Motor neuron (in vitro differentiated cells): ENCODE measurements around the gene TMEM273. TPM values are rescaled to one million over a fixed set of nuclear protein-coding genes. Genes with fewer than 3 reads are reported as not detected.

Experiments
- ATAC-seq, 8 experiments: fragments of 200-7000 bp; cut with Tn5 transposase; replicated peaks in 6 of 8; 2 replicates each; pipeline ENCODE4 v1.8.0; 2021; ENCODE audit warnings: mild to moderate bottlenecking in 8 of 8, moderate library complexity in 8 of 8
- H3K27ac ChIP-seq, 2 donors: fragments of 250-450 bp; sonication (Bioruptor Pico); 2 replicates each; pipeline ENCODE4 v1.9.0; 2021; ENCODE audit warnings: antibody characterized with exemption in 2 of 2, mild to moderate bottlenecking in 2 of 2, moderate library complexity in 1 of 2
- H3K4me1 ChIP-seq, 2 donors: fragments of 250-450 bp; sonication (Bioruptor Pico); replicated peaks in 1 of 2; 2 replicates each; pipeline ENCODE4 v1.6.1; 2021; ENCODE audit warnings: antibody characterized with exemption in 2 of 2, mild to moderate bottlenecking in 2 of 2, moderate library complexity in 1 of 2
- H3K4me3 ChIP-seq, 5 donors: fragments of 250-450 bp; sonication (Bioruptor Pico); 2 replicates each; pipeline ENCODE4 v1.9.0; 2021; ENCODE audit warnings: antibody characterized with exemption in 5 of 5, mild to moderate bottlenecking in 5 of 5, moderate library complexity in 4 of 5
- WGBS, 10 experiments: fragments of 450-650 bp; shearing (Covaris generic); methylation state at CpG; one replicate each; pipeline ENCODE4 v1.0.0; 2022; 5-methylcytosine and 5-hydroxymethylcytosine counted together
- in situ Hi-C, 9 experiments: fragments of 400-800 bp; cut with MboI; loops; one replicate each; pipeline ENCODE4 v1.15.0; 2021; ENCODE audit warnings: low sequenced_read_pairs in 9 of 9, low pct_unique_long_range_greater_than_20kb in 2 of 9; ENCODE audit not compliant: unreplicated experiment in 9 of 9
- total RNA-seq, 8 experiments: library from RNA; unstranded; fragments of 300-600 nt; gene quantifications; 2 replicates each; pipeline versions ENCODE4 v1.2.3 to v1.2.4, GENCODE V29; 2022

TMEM273 gene
- total RNA-seq, 8 experiments from 2014 or later: 0.25 to 0.71 (median 0.36) TPM; not detected in 4

DNA sequence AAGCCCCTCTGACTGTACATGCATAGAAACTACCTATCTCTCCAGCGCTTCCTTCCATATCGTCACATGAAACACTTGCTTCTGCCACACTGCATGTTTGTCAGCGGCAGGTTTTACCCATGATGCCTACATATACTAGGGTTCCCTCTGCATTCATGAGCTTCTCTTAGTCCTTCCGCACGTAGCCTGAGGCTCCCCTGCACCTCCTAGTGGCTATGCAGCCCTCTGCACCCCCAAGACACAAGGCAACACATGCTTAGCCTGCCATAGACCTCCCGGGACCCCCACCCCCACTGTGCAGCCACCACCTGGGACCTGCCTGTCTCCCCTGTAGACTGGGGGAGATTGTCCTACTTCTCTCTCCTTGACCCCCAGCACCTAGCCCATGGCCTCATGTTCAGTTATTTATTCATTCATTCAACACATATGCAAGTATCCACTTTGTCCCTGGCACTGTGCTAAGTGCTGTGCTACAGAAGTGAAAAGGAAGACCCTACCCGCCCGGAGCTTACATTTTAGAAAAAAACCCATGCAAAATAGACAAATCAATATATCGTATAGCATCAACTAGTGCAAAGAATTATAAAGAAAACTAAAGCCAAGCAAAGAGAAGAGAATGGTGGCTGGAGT lies 23.5 kb downstream of the TMEM273 start:
- H3K4me3 ChIP-seq: no peak overlapping the region
- ATAC-seq: peak in 6 of 8 experiments; percentile 22 to 86 (median 58)
- in situ Hi-C loops: loop anchor here in 2 of 9 experiments (25.0 kb wide), 3 partner anchors 177 to 502 kb away; no protein-coding TSS in a partner anchor
- WGBS, 10 experiments: 40 to 100% (median 66%) methylated on average over 1 to 7 of the region's 9 CpGs; no CpG with 5 or more reads in 2 of the 10 experiments
- no peaks in the 10 kb centered on the region for H3K4me1 ChIP-seq
- H3K27ac ChIP-seq: no peak overlapping the region

DNA sequence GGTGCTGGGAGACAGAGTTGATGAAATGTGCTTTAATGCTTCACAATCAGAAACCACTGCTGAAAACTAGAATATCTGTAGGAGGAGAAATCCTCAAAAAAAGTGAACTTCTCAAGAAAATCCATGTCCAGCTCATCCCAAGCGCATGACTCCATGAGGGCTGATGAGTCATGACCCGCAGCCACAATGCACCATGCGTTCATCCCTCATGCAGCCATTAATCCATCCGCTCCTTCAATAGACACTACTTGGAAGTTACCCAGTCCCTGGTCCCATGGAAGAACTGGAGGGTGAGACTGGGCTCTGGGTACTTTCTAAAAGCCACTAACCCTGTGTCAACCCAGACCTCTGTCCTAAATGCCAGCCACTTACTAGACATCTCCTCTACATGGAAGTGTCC lies 24.4 kb downstream of the TMEM273 start:
- in situ Hi-C loops: loop anchor here in 2 of 9 experiments (25.0 kb wide), 3 partner anchors 176 to 501 kb away; no protein-coding TSS in a partner anchor
- Histone ChIP-seq H3K27ac (no peak overlapping the region), H3K4me1 (no peaks in the 10 kb centered on the region), H3K4me3 (no peak overlapping the region)
- WGBS, 10 experiments: 47 to 100% (median 80%) methylated on average over 1 to 3 of the region's 4 CpGs; no CpG with 5 or more reads in 3 of the 10 experiments
- ATAC-seq: peak in 1 of 8 experiments; percentile 44

DNA sequence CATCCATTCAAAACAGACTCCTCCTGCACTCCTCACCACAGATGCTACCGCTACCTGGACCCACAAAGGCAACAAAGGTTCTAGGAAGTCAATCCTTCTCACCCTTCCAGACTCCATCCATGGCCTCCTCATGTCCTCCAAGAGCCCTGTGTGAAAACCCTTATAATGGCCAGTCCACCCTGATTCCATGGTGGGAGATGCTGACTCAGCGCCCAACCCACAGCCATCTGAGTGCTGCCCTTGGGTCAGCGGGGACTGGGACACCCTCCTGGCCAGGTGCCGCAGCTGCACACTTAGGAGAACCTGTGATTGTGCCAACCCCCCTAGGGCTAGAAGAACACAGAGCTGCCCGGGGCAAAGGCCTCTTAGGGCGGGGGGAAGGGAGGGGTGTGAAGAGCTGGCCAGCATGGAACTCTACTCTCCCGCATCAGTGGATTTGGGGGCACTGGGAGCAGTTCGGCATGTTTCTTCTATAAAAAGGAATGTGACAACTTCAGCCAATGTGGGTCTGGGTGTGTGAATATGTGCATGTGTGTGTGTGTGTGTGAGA lies 25.4 kb downstream of the TMEM273 start:
- no peak for ATAC-seq
- 100% methylated on average over 1 of the region's 8 CpGs; no CpG with 5 or more reads in 8 of the 10 experiments for WGBS, 10 experiments

DNA sequence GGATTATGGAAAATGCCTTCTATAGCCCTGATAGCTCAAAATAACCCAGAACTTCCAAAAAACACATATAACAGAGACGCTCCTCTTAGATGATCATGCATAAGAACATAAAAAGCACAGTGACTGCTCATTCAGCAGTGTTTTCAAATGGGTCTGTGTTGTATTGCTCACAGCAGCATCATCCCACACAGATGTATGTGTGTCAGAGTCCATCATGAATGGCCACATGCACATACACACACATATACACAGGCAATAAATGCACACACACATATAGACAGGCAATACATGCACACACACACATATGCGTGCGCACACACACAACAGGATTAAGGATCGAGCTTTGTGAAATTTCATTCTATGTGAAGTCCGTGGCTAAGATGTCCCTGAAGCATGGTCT lies 26.1 kb downstream of the TMEM273 start:
- H3K4me3 ChIP-seq: no peak overlapping the region
- in situ Hi-C loops: loop anchor here in 2 of 9 experiments (25.0 kb wide), 3 partner anchors 175 to 500 kb away; no protein-coding TSS in a partner anchor
- H3K4me1 ChIP-seq: no peaks in the 10 kb centered on the region
- WGBS, 10 experiments: 0 to 100% (median 67%) methylated on average over 1 to 5 of the region's 5 CpGs; no CpG with 5 or more reads in 3 of the 10 experiments
- no peak overlapping the region for H3K27ac ChIP-seq
- ATAC-seq: no peak

More for the DNA sequence above, 25.4 kb downstream of the TMEM273 start:
- H3K27ac ChIP-seq: no peak overlapping the region
- no peak overlapping the region for H3K4me3 ChIP-seq
- no peaks in the 10 kb centered on the region for H3K4me1 ChIP-seq
- in situ Hi-C loops: loop anchor here in 2 of 9 experiments (25.0 kb wide), 3 partner anchors 176 to 501 kb away; no protein-coding TSS in a partner anchor

DNA sequence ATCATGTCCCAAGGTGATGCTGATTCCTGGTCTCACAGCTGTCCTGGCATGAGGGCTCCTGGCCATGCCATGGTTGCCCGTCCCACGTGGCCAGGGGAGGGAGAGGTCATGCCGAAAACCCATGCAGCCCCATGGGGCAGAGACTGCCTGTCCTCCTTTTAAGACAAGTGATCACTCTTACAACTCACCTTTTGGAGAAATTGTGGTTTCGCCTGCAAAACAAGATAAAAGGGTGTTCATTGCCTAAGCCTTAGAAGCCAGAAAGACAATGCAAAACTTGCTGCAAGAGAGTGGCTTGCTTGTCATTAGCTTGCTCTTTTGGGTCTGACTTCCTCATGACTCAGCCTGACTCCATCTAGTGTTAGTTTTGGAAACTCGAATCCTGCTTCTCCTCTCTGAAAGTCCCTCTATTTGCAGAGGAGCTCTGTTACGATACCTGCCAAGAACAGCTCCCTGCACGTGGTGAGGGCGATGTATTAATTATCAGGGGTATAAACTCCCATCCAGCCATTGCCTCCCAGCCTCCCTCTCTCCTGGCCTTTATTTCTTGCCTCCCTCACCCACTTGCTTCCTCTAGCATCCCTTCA lies 26.7 kb downstream of the TMEM273 start:
- 0 to 63% (median 31%) methylated on average over 1 to 8 of the region's 8 CpGs; no CpG with 5 or more reads in 1 of the 10 experiments for WGBS, 10 experiments

DNA sequence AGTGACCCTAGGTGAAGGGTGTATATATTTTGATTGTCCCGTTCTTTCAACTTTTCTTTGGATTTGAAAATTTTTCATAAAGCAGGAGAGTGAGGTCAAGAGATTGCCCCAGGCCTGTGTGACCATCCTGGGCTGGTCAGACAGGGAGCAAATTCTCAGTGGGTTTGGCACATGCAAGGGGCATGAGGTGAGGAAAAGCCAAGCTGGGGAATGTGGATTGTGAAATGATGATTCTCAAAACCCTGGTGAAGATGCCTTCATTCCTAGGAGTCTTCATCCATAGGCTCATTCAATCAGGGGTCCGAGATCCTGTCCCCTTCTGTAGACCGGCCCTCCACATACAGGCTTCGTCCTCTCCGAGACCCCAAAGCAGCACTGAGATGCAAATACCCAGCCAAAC lies 27.4 kb downstream of the TMEM273 start:
- in situ Hi-C loops: loop anchor here in 2 of 9 experiments (25.0 kb wide), 3 partner anchors 174 to 499 kb away; no protein-coding TSS in a partner anchor
- no peak for ATAC-seq
- WGBS, 10 experiments: 56 to 100% (median 83%) methylated on average over 1 to 5 of the region's 5 CpGs; no CpG with 5 or more reads in 3 of the 10 experiments
- Histone ChIP-seq H3K4me1 (no peaks in the 10 kb centered on the region), H3K27ac (no peak overlapping the region), H3K4me3 (no peak overlapping the region)

More for the DNA sequence above, 26.7 kb downstream of the TMEM273 start:
- H3K4me1 ChIP-seq: no peaks in the 10 kb centered on the region
- peak in 3 of 8 experiments; percentile 49 to 58 (median 54) for ATAC-seq
- in situ Hi-C loops: loop anchor here in 2 of 9 experiments (25.0 kb wide), 3 partner anchors 174 to 499 kb away; no protein-coding TSS in a partner anchor
- no peak overlapping the region for H3K27ac ChIP-seq
- no peak overlapping the region for H3K4me3 ChIP-seq

DNA sequence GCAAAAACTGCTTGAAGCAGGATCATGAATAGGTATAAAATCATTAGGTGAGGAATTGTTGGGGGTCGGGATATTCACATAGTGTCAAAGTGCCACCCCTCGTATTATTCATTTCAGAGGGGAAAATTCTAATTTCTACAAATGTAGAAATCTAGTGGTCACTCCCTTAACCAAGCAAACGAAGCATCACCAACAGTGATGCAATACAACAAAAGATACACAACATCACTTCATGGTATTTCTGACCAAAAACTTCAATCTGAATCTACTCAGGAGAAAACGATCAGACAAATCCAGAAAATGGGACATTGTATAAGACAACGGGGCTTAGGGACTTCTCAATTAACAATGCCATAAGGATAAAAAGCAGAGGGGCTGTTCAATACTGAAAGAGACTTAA lies 28.1 kb downstream of the TMEM273 start:
- ATAC-seq: no peak
- WGBS, 10 experiments: 47 to 90% (median 81%) methylated on average over 3 to 5 of the region's 5 CpGs; no CpG with 5 or more reads in 1 of the 10 experiments
- Histone ChIP-seq H3K4me1 (no peaks in the 10 kb centered on the region), H3K4me3 (no peak overlapping the region), H3K27ac (no peak overlapping the region)
- in situ Hi-C loops: loop anchor here in 2 of 9 experiments (25.0 kb wide), 3 partner anchors 173 to 498 kb away; no protein-coding TSS in a partner anchor

DNA sequence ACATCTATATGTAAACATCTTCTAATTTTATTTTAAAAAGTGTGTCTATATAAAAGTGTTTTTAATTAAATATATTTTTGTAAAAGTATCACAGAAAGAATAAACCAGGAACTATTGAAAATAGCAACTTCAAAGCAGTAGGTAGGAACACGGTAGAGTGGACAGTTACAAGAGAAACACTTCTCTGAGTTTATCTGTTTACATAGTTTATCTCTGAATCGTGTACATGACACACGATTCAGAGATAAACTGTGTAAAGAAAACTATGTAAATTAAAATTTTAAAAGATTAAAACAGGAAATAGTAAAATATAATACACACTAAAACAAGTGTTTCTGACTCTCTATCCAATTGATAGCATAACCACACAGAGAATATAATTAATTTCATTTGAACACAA lies 29.3 kb downstream of the TMEM273 start:
- Histone ChIP-seq H3K27ac (no peak overlapping the region), H3K4me3 (no peak overlapping the region), H3K4me1 (no peaks in the 10 kb centered on the region)
- ATAC-seq: no peak
- WGBS, 10 experiments: 20 to 94% (median 78%) methylated on average over 1 to 3 of the region's 3 CpGs; no CpG with 5 or more reads in 1 of the 10 experiments
- in situ Hi-C loops: loop anchor here in 2 of 9 experiments (25.0 kb wide), 3 partner anchors 172 to 497 kb away; no protein-coding TSS in a partner anchor

DNA sequence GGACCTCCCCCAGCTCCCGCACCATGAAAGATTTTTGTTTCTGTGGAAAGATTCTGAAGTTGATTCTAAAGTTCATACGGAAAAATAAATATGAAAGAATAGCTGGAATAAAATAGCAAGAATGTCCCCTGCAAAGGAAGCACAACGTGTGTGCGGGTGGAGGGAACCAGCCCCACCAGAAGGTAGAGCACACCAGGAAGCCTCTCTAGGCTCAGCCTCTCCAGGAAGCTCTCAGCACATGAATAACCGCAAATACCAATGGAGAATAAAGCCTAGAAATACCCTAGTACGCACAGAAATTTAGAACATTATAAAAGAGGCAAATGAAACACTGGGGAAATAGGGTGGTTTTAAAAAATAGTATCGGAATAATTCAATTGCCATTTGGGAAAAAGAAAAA lies 29.8 kb downstream of the TMEM273 start:
- no peak for ATAC-seq
- Histone ChIP-seq H3K4me1 (no peaks in the 10 kb centered on the region), H3K4me3 (no peak overlapping the region), H3K27ac (no peak overlapping the region)
- in situ Hi-C loops: loop anchor here in 2 of 9 experiments (25.0 kb wide), 3 partner anchors 171 to 496 kb away; no protein-coding TSS in a partner anchor
- 33 to 95% (median 64%) methylated on average over 1 to 7 of the region's 7 CpGs for WGBS, 10 experiments

DNA sequence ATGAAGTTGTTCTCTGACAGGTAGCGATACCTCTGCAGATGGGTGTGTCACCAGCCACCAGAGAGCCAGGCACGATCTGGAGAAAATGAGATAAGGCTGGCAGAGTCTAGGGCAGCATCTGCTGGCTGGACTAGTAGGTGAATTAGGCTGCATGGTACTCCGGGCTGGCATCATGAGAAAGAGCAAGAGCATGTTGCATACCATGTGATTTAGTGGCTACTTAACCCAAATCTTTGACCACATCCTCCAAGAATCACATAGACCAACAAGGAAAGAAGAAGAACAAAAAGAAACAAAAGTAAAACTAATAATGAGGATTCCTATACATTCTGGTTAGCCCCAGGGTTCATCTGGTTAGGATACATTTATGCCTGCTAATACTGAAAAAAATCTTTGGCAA lies 31.0 kb downstream of the TMEM273 start:
- H3K27ac ChIP-seq: no peak overlapping the region
- in situ Hi-C loops: loop anchor here in 2 of 9 experiments (25.0 kb wide), 3 partner anchors 170 to 495 kb away; no protein-coding TSS in a partner anchor
- WGBS, 10 experiments: 40 to 100% (median 81%) methylated on average over 1 to 3 of the region's 3 CpGs; no CpG with 5 or more reads in 2 of the 10 experiments
- no peak for ATAC-seq
- H3K4me3 ChIP-seq: no peak overlapping the region
- H3K4me1 ChIP-seq: no peaks in the 10 kb centered on the region

DNA sequence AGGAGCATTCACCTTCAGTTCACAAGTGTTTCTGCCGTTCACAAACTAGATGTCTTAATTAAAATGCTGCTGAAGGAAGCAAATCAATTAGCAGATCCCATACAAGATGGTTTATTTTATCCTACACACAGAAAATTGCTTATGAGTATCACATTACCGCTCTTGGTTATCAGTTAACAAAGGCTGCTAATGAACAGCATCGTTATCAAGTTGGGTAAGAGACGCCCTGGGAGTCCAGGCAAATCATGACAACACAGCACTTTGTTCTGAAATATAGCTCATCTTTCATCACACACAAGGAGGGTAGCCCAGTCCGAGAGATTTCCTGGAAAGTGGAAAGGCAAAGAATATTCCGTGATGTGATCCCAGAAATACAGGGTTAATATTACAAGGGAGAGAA lies 33.5 kb downstream of the TMEM273 start:
- no peak for ATAC-seq
- in situ Hi-C loops: loop anchor here in 2 of 9 experiments (25.0 kb wide), 3 partner anchors 167 to 492 kb away; no protein-coding TSS in a partner anchor
- 69 to 100% (median 92%) methylated on average over 1 to 6 of the region's 6 CpGs; no CpG with 5 or more reads in 1 of the 10 experiments for WGBS, 10 experiments
- no peak overlapping the region for H3K27ac ChIP-seq
- H3K4me1 ChIP-seq: no peaks in the 10 kb centered on the region
- H3K4me3 ChIP-seq: no peak overlapping the region

DNA sequence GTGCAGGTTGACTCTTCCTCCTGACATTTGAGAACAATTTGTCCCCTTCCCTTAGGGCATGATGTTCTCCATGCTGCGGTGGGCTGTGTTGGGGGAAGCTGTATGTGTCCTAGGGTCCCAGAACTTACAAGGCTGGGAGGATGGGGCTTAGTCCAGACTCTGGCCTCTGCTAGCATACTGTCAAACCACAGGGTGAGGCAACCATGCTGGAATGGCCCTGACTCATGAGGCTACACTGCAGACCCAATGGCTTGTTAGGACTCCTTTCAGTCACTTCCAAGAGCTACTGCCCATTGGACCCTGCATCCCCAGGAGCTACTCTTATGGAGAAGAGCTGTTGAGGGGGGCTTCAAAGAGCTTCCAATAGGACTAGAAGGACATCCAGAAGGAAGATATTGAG lies 34.2 kb downstream of the TMEM273 start:
- Histone ChIP-seq H3K27ac (no peak overlapping the region), H3K4me3 (no peak overlapping the region), H3K4me1 (no peaks in the 10 kb centered on the region)
- in situ Hi-C loops: loop anchor here in 2 of 9 experiments (25.0 kb wide), 3 partner anchors 167 to 492 kb away; no protein-coding TSS in a partner anchor
- 40 to 100% (median 81%) methylated on average over 1 of the region's 1 CpG; no CpG with 5 or more reads in 6 of the 10 experiments for WGBS, 10 experiments
- ATAC-seq: peak in 1 of 8 experiments; percentile 53
